BE2C (cell line): ENCODE results near the gene CYFIP2.

Source experiments
- DNase-seq: peaks from one replicate; pipeline ENCODE4 v3.0.0-alpha.2; 2020
- H3K27me3 ChIP-seq: fragments of 250-450 bp; sonication (Bioruptor Pico); 2 replicates; pipeline ENCODE4 v1.5.1; 2020; ENCODE audit warnings: mild to moderate bottlenecking
- H3K36me3 ChIP-seq: fragments of 250-450 bp; sonication (Bioruptor Pico); 2 replicates; pipeline ENCODE4 v1.5.1; 2020; ENCODE audit warnings: mild to moderate bottlenecking
- H3K4me1 ChIP-seq: fragments of 250-450 bp; sonication (Bioruptor Pico); 2 replicates; pipeline ENCODE4 v1.5.1; 2020
- H3K4me3 ChIP-seq: 2 replicates; pipeline ENCODE4 v1.5.1; 2011; ENCODE audit warnings: low read depth, low read length
- H3K9me3 ChIP-seq: fragments of 250-450 bp; sonication (Bioruptor Pico); 2 replicates; pipeline ENCODE4 v1.5.1; 2020
- TF ChIP-seq, protein P1 (sequence below): IDR thresholded peaks from 2 replicates; pipeline ENCODE4 v1.5.1; 2012; ENCODE audit warnings: mild to moderate bottlenecking, low read depth, low read length

CYFIP2 gene

DNA sequence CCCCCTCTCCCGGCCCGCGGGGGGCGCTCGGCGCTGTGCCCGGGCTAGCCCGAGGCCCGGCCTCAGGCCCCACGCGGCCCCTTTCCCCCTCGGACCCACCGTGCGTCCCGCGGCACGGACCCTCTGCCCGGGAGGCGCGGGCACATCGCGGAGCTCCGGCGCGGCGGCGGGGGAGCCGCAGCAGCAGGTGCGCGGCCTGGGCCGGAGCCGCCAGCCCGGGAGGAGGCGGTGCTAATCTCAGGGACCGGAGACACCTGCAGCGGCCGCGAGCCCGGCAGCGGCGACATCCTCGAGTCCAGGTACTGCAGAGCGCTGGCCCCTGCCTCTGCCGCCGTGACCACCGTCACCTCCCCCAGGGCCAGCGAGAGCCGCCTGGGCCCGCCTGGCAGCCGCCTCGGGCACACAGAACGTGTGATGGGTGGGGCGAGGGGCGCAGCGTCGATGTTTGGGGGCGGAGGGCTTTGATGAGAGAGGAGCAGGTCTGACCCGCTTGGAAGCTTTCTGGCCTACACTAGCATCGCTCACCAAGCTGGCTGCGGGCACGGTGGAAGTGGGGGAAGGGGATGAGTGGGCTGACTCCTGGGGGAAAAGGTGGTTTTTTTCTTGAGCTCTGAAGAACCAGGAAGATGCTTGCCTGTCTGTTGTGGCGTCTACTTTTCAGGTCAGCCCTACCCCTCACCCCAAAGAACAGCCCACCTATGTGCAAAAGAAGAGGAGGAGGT, 524 bp downstream of the CYFIP2 start:
- Histone ChIP-seq H3K9me3 (no peaks in the 10 kb centered on the region), H3K4me3 (peak overlapping the region; percentile 77), H3K4me1 (no peaks in the 10 kb centered on the region), H3K27me3 (peaks cover 24% of the 10 kb centered on the region), H3K36me3 (no peaks in the 10 kb centered on the region)
- peak; percentile 17 for DNase-seq
- TF ChIP-seq, protein P1, sequence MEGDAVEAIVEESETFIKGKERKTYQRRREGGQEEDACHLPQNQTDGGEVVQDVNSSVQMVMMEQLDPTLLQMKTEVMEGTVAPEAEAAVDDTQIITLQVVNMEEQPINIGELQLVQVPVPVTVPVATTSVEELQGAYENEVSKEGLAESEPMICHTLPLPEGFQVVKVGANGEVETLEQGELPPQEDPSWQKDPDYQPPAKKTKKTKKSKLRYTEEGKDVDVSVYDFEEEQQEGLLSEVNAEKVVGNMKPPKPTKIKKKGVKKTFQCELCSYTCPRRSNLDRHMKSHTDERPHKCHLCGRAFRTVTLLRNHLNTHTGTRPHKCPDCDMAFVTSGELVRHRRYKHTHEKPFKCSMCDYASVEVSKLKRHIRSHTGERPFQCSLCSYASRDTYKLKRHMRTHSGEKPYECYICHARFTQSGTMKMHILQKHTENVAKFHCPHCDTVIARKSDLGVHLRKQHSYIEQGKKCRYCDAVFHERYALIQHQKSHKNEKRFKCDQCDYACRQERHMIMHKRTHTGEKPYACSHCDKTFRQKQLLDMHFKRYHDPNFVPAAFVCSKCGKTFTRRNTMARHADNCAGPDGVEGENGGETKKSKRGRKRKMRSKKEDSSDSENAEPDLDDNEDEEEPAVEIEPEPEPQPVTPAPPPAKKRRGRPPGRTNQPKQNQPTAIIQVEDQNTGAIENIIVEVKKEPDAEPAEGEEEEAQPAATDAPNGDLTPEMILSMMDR: no peak

- peaks cover 22% of the 10 kb centered on the region for H3K27me3 ChIP-seq
- H3K36me3 ChIP-seq: no peaks in the 10 kb centered on the region
- TF ChIP-seq, protein P1: no peak
- H3K9me3 ChIP-seq: no peaks in the 10 kb centered on the region
- no peak for DNase-seq
- no peaks in the 10 kb centered on the region for H3K4me1 ChIP-seq
- H3K4me3 ChIP-seq: no peak overlapping the region
Observed at GRCh38 chr5:157267025-157267424, 1.1 kb downstream of the CYFIP2 start.

DNA sequence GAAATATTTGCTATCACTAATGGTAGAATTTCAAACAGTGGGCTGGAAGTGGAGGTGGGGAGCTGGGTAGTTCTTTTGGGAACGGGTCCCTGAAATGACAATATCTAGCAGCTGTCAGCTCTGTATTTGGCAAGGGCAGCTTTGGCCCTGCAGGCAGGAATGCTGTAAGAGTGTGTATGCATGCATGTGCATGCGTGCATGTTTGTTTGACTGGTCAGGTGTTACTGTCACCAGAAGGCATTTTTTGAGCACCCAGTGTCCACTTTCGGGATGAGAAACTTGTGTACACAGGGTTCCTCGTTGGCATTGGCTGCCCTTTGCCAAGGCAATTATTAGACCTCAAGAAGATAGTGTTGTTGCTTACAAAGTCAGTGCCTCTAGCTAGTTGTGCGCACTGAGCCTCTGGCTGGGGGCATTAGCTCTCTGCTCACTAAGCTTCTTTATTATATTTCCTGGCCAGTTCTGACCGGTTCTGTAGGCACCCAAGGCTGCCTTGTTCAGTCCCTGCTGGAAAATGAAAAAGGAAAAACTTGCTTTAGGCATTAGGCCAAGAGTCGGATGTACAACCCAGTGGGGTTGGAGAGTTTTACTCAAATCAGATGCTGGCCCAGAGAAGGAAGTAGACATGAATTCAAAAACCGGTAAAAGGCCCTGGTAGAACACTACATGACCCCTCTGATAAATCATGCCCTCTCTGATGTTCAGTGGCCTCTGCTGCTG, 2.0 kb downstream of the CYFIP2 start:
- no peak overlapping the region for H3K4me3 ChIP-seq
- H3K4me1 ChIP-seq: no peaks in the 10 kb centered on the region
- TF ChIP-seq, protein P1: no peak
- no peak for DNase-seq
- no peaks in the 10 kb centered on the region for H3K9me3 ChIP-seq
- H3K27me3 ChIP-seq: peaks cover 20% of the 10 kb centered on the region
- no peaks in the 10 kb centered on the region for H3K36me3 ChIP-seq

GRCh38 chr5:157269165-157269671, 3.3 kb downstream of the CYFIP2 start:
- Histone ChIP-seq H3K27me3 (peaks cover 13% of the 10 kb centered on the region), H3K9me3 (no peaks in the 10 kb centered on the region), H3K36me3 (no peaks in the 10 kb centered on the region), H3K4me3 (no peak overlapping the region), H3K4me1 (no peaks in the 10 kb centered on the region)
- no peak for DNase-seq
- TF ChIP-seq, protein P1: no peak

GRCh38 chr5:157269761-157270272, 3.9 kb downstream of the CYFIP2 start:
- no peak for DNase-seq
- no peaks in the 10 kb centered on the region for H3K4me1 ChIP-seq
- TF ChIP-seq, protein P1: no peak
- H3K27me3 ChIP-seq: peaks cover 10% of the 10 kb centered on the region
- H3K36me3 ChIP-seq: no peaks in the 10 kb centered on the region
- no peak overlapping the region for H3K4me3 ChIP-seq
- H3K9me3 ChIP-seq: no peaks in the 10 kb centered on the region

GRCh38 chr5:157270771-157271170, 4.8 kb downstream of the CYFIP2 start:
- TF ChIP-seq, protein P1: no peak
- Histone ChIP-seq H3K9me3 (no peaks in the 10 kb centered on the region), H3K4me3 (no peak overlapping the region), H3K4me1 (no peaks in the 10 kb centered on the region), H3K27me3 (peaks cover 4% of the 10 kb centered on the region; the same call in 1 of the 2 replicates), H3K36me3 (no peaks in the 10 kb centered on the region)
- no peak for DNase-seq
